Measurements from ENCODE around the gene JAG2.

JAG2 gene

DNA sequence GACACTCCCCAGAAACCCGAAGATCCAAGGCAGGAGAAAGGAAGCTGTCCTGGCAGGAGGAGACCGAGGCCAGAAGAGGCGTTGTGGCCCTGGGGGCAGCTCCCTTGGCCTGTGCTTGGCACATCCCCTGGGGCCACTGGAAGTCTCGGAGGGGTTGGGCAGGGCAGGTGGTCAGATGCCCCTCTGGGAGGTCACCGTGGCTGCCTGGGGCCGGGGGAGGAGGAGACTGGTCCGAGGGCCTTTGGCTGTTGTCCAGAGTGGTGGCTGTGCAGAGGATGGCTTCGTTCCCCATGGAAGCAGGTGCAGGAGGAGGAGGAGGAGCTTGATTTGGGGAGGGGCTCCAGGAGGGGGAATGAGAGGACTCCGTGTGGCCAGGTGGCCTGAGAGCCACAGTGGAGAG lies 15.9 kb upstream of the JAG2 start:
- no peak for DNase-seq (ENCODE audit: low read depth)
- TF ChIP-seq, protein P1, sequence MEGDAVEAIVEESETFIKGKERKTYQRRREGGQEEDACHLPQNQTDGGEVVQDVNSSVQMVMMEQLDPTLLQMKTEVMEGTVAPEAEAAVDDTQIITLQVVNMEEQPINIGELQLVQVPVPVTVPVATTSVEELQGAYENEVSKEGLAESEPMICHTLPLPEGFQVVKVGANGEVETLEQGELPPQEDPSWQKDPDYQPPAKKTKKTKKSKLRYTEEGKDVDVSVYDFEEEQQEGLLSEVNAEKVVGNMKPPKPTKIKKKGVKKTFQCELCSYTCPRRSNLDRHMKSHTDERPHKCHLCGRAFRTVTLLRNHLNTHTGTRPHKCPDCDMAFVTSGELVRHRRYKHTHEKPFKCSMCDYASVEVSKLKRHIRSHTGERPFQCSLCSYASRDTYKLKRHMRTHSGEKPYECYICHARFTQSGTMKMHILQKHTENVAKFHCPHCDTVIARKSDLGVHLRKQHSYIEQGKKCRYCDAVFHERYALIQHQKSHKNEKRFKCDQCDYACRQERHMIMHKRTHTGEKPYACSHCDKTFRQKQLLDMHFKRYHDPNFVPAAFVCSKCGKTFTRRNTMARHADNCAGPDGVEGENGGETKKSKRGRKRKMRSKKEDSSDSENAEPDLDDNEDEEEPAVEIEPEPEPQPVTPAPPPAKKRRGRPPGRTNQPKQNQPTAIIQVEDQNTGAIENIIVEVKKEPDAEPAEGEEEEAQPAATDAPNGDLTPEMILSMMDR (conservative IDR thresholded peaks at IDR 0.05; ENCODE audit: low read length) = no peak
- H3K4me3 ChIP-seq (ENCODE audit: low read length) = no peak overlapping the region

DNA sequence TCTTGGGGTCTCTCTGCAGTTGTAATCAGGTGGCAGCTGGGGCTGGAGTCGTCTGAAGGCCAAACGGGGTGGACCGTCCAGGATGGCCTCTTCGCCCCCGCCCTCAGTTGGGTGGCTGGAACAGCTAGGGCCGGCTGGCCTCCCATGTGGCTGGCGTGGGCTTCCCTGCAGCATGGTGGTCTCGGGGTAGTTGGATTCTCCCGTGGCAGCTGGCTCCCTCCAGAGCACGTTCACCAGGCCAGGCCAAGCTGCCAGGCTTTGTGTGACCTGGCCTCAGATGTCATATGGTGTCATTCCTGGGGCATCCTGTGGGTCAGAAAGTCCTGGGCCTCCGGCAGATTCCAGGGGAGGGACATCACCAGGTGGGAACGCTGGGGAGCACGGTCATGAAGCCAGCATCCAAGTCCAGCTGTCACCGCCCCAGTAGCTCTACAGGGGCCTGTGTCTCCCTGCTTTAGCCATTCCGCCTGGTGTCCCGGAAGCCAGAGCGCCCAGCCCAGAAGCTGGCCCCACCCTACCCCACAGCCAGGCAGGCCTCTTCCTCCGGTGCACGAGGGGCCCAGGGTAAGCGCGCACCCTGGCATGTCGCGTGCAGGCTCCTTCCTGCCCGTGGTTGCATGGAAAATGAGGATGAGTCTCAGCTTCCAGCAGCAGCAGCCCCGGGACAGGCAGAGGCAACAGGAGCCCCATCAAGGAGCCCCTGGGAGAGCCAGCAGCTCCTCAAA lies 13.9 kb upstream of the JAG2 start:
- TF ChIP-seq, protein P1 (conservative IDR thresholded peaks at IDR 0.05; ENCODE audit: low read length) = no peak
- no peak for DNase-seq (ENCODE audit: low read depth)
- no peak overlapping the region for H3K4me3 ChIP-seq (ENCODE audit: low read length)

DNA sequence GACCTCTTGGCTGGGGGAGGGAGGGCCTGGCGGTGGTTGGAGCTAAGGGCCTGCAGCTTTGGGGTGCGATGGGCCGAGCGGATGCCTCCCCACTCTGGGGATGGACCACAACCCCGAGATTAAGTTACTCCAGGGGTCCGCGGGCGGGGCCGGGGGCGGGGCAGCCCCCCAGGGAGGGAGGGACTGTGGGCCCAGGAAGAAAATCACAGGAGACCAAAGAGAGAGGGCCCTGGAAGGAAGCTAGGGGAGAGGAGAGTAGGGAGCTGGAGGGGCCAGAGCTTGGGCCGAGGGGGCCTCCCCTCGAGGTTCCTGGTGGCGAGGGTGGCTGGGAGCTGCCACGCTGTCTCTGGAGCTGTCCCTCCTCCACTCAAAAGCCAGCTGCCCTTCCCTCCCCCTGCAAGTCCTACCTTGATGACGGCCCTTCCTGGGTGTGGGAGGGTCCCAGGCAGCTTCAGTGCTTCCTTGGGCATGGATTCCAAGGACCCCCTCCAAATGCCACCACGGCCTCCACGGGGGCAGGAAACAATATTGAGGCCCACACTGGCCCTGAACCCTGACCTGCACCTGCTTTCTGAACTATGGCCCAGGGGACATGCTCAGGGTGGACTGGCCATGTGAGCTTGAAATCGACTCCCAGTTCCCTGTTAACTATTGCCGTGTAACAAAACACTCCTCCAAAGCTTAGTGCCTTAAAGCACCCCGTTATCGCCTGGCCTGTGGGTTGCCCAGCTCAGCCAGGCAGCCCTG lies 13.1 kb upstream of the JAG2 start:
- no peak overlapping the region for H3K4me3 ChIP-seq (ENCODE audit: low read length)
- TF ChIP-seq, protein P1 (conservative IDR thresholded peaks at IDR 0.05; ENCODE audit: low read length) = no peak
- DNase-seq (ENCODE audit: low read depth) = no peak

DNA sequence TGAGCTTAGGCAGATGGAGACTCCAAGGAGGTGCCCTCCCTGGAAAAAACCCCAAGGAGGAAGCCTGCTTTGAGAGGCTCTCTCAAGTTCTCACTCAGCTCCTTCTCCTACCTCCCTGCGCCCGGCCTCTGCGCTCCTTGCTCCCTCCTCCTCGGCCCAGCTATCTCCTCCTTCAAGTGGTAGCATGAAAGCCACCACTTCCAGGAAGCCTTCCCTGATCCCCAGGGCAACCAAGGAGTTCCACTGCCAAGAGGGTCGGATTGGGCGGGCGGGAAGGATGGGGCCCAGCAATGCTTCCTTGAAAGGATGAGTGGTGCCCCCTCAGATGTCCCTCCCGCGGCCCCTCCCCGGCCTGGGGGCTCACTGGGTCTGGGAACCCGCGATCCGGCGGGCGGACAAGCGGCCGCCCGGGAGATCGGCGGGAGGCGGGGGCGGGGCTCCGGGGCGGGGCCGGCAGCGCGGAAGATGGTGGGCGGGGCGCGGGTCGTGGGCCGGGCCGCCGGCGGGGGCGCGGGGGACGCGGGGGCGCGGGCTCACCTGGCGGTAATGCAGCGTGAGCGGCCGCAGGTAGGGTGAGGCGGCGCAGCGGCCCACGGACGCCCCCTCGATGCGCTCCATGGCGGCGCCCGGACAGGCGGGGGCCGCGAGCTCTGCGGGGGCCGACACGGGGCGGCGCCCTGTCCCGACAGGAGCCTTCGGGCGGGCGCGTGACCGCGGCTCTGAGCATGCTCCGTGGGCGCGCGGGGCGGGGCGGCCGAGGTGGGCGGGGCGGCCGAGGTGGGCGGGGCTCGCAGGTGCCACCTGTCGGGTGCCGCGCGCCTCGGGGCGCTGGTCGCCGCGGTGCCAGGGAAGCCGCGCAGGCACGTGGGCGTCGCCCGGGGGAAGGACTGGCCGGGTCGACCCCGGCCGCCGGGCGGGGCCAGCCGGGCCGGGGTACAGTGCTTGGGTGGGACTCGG lies 12.3 kb upstream of the JAG2 start, which contains the start of gene NUDT14:
TSS of gene NUDT14 (minus strand) at position 721 of the 957 bp plus-strand sequence. CDS start at position 618, 103 bp downstream.
- TF ChIP-seq, protein P1 (conservative IDR thresholded peaks at IDR 0.05; ENCODE audit: low read length) = no peak
- peak; percentile 16 for DNase-seq (ENCODE audit: low read depth)
- peak within 1 kb of the TSS; percentile 54 for H3K4me3 ChIP-seq (ENCODE audit: low read length)

DNA sequence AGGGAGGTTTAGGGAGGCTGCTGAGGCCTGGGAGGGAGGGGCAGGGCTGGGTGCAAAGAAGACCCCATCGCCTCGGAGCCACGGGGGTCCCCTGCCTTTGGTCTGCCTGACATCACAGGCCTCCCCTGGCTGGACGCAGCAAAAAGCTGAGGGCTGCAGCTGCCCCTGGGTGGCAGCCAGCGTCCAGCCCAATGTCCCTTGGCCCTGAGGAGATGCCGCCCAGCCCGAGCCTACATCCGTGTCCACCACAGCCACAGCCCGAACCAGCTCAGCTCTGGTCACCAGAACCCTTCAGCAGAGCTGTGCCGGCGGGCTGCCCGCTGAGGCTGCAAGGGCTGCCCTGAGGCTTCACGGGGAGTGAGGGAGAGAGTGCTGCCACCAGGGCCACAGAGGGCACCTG lies 10.6 kb upstream of the JAG2 start:
- TF ChIP-seq, protein P1 (conservative IDR thresholded peaks at IDR 0.05; ENCODE audit: low read length) = no peak
- DNase-seq (ENCODE audit: low read depth) = no peak
- H3K4me3 ChIP-seq (ENCODE audit: low read length) = no peak overlapping the region

DNA sequence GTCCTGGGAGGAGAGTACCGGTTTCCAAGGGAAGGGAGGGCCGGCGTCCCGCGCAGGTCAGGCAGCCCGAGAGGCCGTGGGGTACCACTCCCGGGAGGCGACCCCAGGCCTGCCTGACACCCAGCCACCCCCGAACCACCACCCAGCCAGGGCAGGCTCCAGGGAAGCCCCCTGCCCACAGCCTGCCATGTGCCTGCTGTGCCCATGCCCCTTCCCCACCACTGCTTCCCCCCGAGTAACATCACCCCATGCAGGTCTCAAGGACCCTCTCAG lies 10.2 kb upstream of the JAG2 start:
- no peak overlapping the region for H3K4me3 ChIP-seq (ENCODE audit: low read length)

More for the DNA sequence above, 10.2 kb upstream of the JAG2 start:
- TF ChIP-seq, protein P1 (conservative IDR thresholded peaks at IDR 0.05; ENCODE audit: low read length) = no peak
- DNase-seq (ENCODE audit: low read depth) = no peak

Measured in AG10803 (cell line).